HepG2 (cell line): ENCODE measurements around the gene SEPTIN2.

Experiments
- DPF2 ChIP-seq: sonication (generic); formaldehyde crosslinking; IDR thresholded peaks from 2 replicates; pipeline ENCODE4 v1.4.0; 2020; ENCODE audit warnings: mild to moderate bottlenecking, low read depth, missing genetic modification reagents, borderline replicate concordance
- ETV5 ChIP-seq: IDR thresholded peaks from 2 replicates; pipeline ENCODE4 v1.6.1; 2018; ENCODE audit warnings: missing biosample characterization, missing genetic modification reagents, inconsistent platforms, borderline replicate concordance
- SMARCC2 ChIP-seq: fragments of 450-650 bp; IDR thresholded peaks from 2 replicates; pipeline ENCODE4 v1.6.1; 2017; ENCODE audit warnings: antibody characterized with exemption, mild to moderate bottlenecking
- ZNF431 ChIP-seq: sonication (generic); formaldehyde crosslinking; IDR thresholded peaks from 2 replicates; pipeline ENCODE4 v1.9.0; 2022; ENCODE audit warnings: missing genetic modification reagents, low read depth, mild to moderate bottlenecking, borderline replicate concordance

DNA sequence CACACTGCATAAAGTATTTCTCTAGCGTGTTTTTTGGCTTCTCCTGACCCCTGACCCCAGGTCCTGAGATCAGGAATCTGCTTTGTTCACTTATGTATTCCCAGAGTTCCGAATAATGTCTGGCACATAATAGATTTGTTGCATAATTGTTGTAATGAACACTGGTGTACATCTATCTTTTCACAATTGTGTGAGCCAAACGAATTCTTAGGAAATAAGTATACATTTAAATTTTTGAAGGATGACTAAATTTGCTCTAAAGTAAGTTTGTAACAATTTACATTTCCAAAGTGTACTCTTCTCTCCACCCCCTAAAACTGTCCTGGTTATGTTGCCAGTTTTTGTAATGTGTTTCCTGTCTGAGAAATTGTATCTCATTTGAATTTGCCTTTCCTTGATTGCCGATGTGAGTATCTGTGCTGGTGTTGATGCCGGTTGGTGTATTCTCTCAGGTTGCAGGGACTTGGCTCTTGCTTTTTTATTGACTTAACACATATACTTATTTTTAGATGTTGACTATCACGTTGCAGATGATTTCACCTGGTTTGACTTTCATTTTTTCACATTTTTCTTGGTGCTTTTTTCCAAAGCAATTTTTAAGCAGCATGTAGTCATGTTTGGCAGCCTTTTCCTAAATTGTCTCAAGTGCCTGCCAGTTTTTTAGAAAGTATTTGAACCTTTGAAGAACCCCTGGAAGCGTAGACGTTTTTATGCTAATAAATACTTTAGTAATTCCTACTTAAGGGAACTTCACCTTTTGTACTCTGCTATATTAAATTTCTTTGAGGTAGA, 24.3 kb downstream of the SEPTIN2 start:
- TF ChIP-seq DPF2 (CRISPR knock-in tag) = no peak
- TF ChIP-seq SMARCC2 = no peak
- no peak for TF ChIP-seq ETV5 (CRISPR knock-in tag)
- no peak for TF ChIP-seq ZNF431
